ENCODE measurements around the gene VCX3B. TPM values are rescaled to one million over a fixed set of nuclear protein-coding genes. Genes with fewer than 3 reads are reported as not detected.
"Not testable (repeated sequence)": the region's sequence is repeated elsewhere in the genome, so short reads cannot be mapped to it uniquely, and the experiment has no call there.

VCX3B gene
- total and polyA plus RNA-seq, 2 experiments from 2014 or later: 0.48 TPM; not detected in 1

GRCh38 chrX:8452343-8452742 is 12.3 kb upstream of the VCX3B start:
- H3K79me2 ChIP-seq (replicated peaks; ENCODE audit: insufficient read depth); H3K4me2 ChIP-seq; DNase-seq (ENCODE audit: low spot score); H3K9me3 Mint-ChIP-seq; H3K27ac ChIP-seq (ENCODE audit: low read depth); H3K4me3 Mint-ChIP-seq; H4K20me1 ChIP-seq (replicated peaks; ENCODE audit: insufficient read depth); H3K27ac Mint-ChIP-seq; H3K4me1 ChIP-seq (ENCODE audit: insufficient read depth); H3K27me3 ChIP-seq (ENCODE audit: insufficient read depth); H3K36me3 ChIP-seq (ENCODE audit: insufficient read depth); H3F3A ChIP-seq (replicated peaks; ENCODE audit: low read depth); H3K4me3 ChIP-seq; H3K9me2 ChIP-seq (ENCODE audit: insufficient read depth); H3K27me3 Mint-ChIP-seq (ENCODE audit: insufficient read depth, low read depth, poor library complexity); H2AFZ ChIP-seq; H3K4me1 Mint-ChIP-seq; H3K36me3 Mint-ChIP-seq (ENCODE audit: low read depth); ATAC-seq: not testable (repeated sequence)

GRCh38 chrX:8453611-8454010 is 11.0 kb upstream of the VCX3B start:
- no peak overlapping the region for H3K4me2 ChIP-seq
- H3K4me3 Mint-ChIP-seq: no peak overlapping the region
- no peaks in the 10 kb centered on the region for H3K79me2 ChIP-seq (replicated peaks; ENCODE audit: insufficient read depth)
- no peaks in the 10 kb centered on the region for H3K9me2 ChIP-seq (ENCODE audit: insufficient read depth)
- H2AFZ ChIP-seq: no peak overlapping the region
- H3K36me3 ChIP-seq (ENCODE audit: insufficient read depth): no peaks in the 10 kb centered on the region
- no peaks in the 10 kb centered on the region for H4K20me1 ChIP-seq (replicated peaks; ENCODE audit: insufficient read depth)
- H3K4me1 ChIP-seq (ENCODE audit: insufficient read depth): no peaks in the 10 kb centered on the region
- ATAC-seq: no peak
- H3K27ac ChIP-seq (ENCODE audit: low read depth): no peak overlapping the region
- no peak overlapping the region for H3K27ac Mint-ChIP-seq
- DNase-seq (ENCODE audit: low spot score): no peak
- no peaks in the 10 kb centered on the region for H3K27me3 Mint-ChIP-seq (ENCODE audit: insufficient read depth, low read depth, poor library complexity)
- H3K36me3 Mint-ChIP-seq (ENCODE audit: low read depth): no peaks in the 10 kb centered on the region
- peaks cover 3% of the 10 kb centered on the region; the same call in 2 of the 3 replicates for H3K4me1 Mint-ChIP-seq
- H3K4me3 ChIP-seq: no peak overlapping the region
- H3K27me3 ChIP-seq (ENCODE audit: insufficient read depth): no peaks in the 10 kb centered on the region
- no peaks in the 10 kb centered on the region for H3F3A ChIP-seq (replicated peaks; ENCODE audit: low read depth)
- no peaks in the 10 kb centered on the region; the same call in 2 of the 3 replicates for H3K9me3 Mint-ChIP-seq
- no peak for TF ChIP-seq ZNF114 (CRISPR knock-in tag; IDR thresholded peaks at IDR 0.05)
- TF ChIP-seq NANOG (IDR thresholded peaks at IDR 0.05; ENCODE audit: borderline replicate concordance): no peak
- no peak for TF ChIP-seq ETS1 (IDR thresholded peaks at IDR 0.05)
- no peak for TF ChIP-seq ZNF462 (CRISPR knock-in tag; IDR thresholded peaks at IDR 0.05)
- no peak for TF ChIP-seq STAT1 (IDR thresholded peaks at IDR 0.05; ENCODE audit: unreplicated experiment)
- TF ChIP-seq EZH2phosphoT487 (IDR thresholded peaks at IDR 0.05; ENCODE audit: unreplicated experiment): no peak
- no peak for TF ChIP-seq EZH2 (IDR thresholded peaks at IDR 0.05; ENCODE audit: low read depth, unreplicated experiment)
- no peak for TF ChIP-seq JUNB (IDR thresholded peaks at IDR 0.05; ENCODE audit: unreplicated experiment)
- TF ChIP-seq CREB1 (CRISPR knock-in tag; IDR thresholded peaks at IDR 0.05; ENCODE audit: low read depth): no peak
- no peak for TF ChIP-seq POLR2AphosphoS5 (IDR thresholded peaks at IDR 0.05; ENCODE audit: low read depth)
- no peak for TF ChIP-seq REST (IDR thresholded peaks at IDR 0.05; ENCODE audit: unreplicated experiment)

Data from GM23338 (cell line).